ENCODE data around the gene CASP8.

DNA sequence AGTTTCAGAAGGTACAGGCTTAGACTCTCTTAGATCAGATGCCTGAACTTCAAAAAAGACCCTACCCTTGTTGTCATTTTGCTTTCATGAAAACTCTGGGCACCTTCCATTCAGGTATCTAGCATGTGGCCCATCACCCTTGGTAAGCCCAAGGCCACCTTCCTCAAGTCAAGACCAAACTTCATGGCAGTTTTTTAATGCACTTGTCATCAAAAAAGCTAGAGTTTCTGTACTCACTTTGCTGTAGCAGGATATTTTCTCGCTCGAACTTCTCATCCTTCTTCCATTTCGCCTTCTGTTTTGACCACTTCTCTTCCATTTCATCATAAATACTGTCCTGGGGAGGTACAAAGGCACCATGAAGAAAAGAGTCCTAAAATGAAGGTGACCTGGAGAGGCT lies 48.6 kb downstream of the CASP8 start:
- TF ChIP-seq POLR2AphosphoS5 (IDR thresholded peaks at IDR 0.05) (no peak), POLR2A (IDR thresholded peaks at IDR 0.05) (no peak), EP300 (IDR thresholded peaks at IDR 0.05) (no peak)
- TF ChIP-seq, protein P1, sequence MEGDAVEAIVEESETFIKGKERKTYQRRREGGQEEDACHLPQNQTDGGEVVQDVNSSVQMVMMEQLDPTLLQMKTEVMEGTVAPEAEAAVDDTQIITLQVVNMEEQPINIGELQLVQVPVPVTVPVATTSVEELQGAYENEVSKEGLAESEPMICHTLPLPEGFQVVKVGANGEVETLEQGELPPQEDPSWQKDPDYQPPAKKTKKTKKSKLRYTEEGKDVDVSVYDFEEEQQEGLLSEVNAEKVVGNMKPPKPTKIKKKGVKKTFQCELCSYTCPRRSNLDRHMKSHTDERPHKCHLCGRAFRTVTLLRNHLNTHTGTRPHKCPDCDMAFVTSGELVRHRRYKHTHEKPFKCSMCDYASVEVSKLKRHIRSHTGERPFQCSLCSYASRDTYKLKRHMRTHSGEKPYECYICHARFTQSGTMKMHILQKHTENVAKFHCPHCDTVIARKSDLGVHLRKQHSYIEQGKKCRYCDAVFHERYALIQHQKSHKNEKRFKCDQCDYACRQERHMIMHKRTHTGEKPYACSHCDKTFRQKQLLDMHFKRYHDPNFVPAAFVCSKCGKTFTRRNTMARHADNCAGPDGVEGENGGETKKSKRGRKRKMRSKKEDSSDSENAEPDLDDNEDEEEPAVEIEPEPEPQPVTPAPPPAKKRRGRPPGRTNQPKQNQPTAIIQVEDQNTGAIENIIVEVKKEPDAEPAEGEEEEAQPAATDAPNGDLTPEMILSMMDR (IDR thresholded peaks at IDR 0.05) = no peak

All from sigmoid colon (tissue), 4 donors.